ENCODE measurements around the gene ATAD2B. TPM values are rescaled to one million over a fixed set of nuclear protein-coding genes. Genes with fewer than 3 reads are reported as not detected.

The ATAD2B gene
- total and polyA plus RNA-seq, 2 of the 4 experiments (the other 2 are of a cell fraction): 1.5 to 5.0 TPM

- H2BK5ac ChIP-seq (ENCODE audit: low read depth, low read length, poor library complexity, severe bottlenecking): no peak overlapping the region
- ChIA-PET POLR2A (ENCODE audit: unreplicated experiment) (no interaction called here), CTCF (no interaction called here)
- H2AK9ac ChIP-seq (replicated peaks; ENCODE audit: low read depth, low read length, poor library complexity): no peak overlapping the region
- no peaks in the 10 kb centered on the region; the same call in 1 of the 2 replicates for H3K9me1 ChIP-seq (ENCODE audit: insufficient read depth, low read length)
- DNase-seq (no peak), ATAC-seq (ENCODE audit: low read depth) (no peak)
- TF ChIP-seq USF2 (IDR thresholded peaks at IDR 0.05; ENCODE audit: low read depth, low read length) (no peak), RFX5 (IDR thresholded peaks at IDR 0.05; ENCODE audit: low read depth, low read length) (no peak), MXI1 (IDR thresholded peaks at IDR 0.05; ENCODE audit: borderline replicate concordance, low read depth, low read length) (no peak), CEBPB (IDR thresholded peaks at IDR 0.05; ENCODE audit: low read depth, low read length) (no peak), CTCF (conservative IDR thresholded peaks at IDR 0.05; ENCODE audit: low read depth, low read length) (no peak), FOS (IDR thresholded peaks at IDR 0.05; ENCODE audit: low read depth, low read length) (no peak), POLR2A (IDR thresholded peaks at IDR 0.05; ENCODE audit: low read depth, low read length) (no peak), RAD21 (IDR thresholded peaks at IDR 0.05; ENCODE audit: low read length) (no peak), BHLHE40 (IDR thresholded peaks at IDR 0.05; ENCODE audit: low read depth, low read length) (no peak), CHD1 (IDR thresholded peaks at IDR 0.05; ENCODE audit: low read depth, low read length) (no peak), RCOR1 (IDR thresholded peaks at IDR 0.05; ENCODE audit: insufficient replicate concordance, low read length) (no peak), NFE2L2 (IDR thresholded peaks at IDR 0.05; ENCODE audit: low read depth, low read length) (no peak), MAZ (IDR thresholded peaks at IDR 0.05; ENCODE audit: borderline replicate concordance, low read depth, low read length) (no peak), MAFK (IDR thresholded peaks at IDR 0.05; ENCODE audit: low read depth, low read length) (no peak)
- H3K14ac ChIP-seq (replicated peaks; ENCODE audit: low read depth, low read length): no peak overlapping the region
- H3K27ac ChIP-seq (ENCODE audit: insufficient read depth, low read length): no peak overlapping the region
- no peak overlapping the region for H4K91ac ChIP-seq (ENCODE audit: insufficient read depth, low read depth, low read length)
- dilution Hi-C loops (cut with HindIII; ENCODE audit: low sequenced_read_pairs, unreplicated experiment) (no loop called here), in situ Hi-C loops (cut with MboI; ENCODE audit: low sequenced_read_pairs) (no loop called here), intact Hi-C loops (cut with micrococcal nuclease) (no loop called here)
- H3K56ac ChIP-seq (ENCODE audit: extremely low read depth, insufficient read depth, low read length): no peak overlapping the region
- H3K4me3 ChIP-seq (ENCODE audit: insufficient read depth, low read depth, low read length): no peak overlapping the region
- peaks cover 10% of the 10 kb centered on the region for H3K36me3 ChIP-seq (ENCODE audit: control insufficient read depth, insufficient read depth, low read length)
- H3K9ac ChIP-seq (ENCODE audit: low read depth, low read length): no peak overlapping the region
- H2AFZ ChIP-seq (replicated peaks; ENCODE audit: low read length, poor library complexity): no peak overlapping the region
- H3K79me1 ChIP-seq (ENCODE audit: low read depth in 1 of 2, low read length in 2 of 2): no peaks in the 10 kb centered on the region; a peak in 2 of 4 replicates
- H2BK15ac ChIP-seq (ENCODE audit: low read depth, low read length): no peak overlapping the region
- no peaks in the 10 kb centered on the region for H3K9me3 ChIP-seq (ENCODE audit: control insufficient read depth, insufficient read depth, low read length)
- no peak overlapping the region for H3K4ac ChIP-seq (ENCODE audit: low read depth, low read length)
- H3K23ac ChIP-seq (ENCODE audit: low read depth, low read length): no peak overlapping the region
- no peak overlapping the region for H3K18ac ChIP-seq (ENCODE audit: low read depth, low read length)
- no TSS peak for BruUV-seq (replicated peaks)
- H3K4me2 ChIP-seq (ENCODE audit: low read depth, low read length): no peak overlapping the region
- no peaks in the 10 kb centered on the region for H3K27me3 ChIP-seq (ENCODE audit: control insufficient read depth, insufficient read depth, low read length)
- no peak overlapping the region for H4K5ac ChIP-seq (ENCODE audit: low read depth, low read length)
- H4K20me1 ChIP-seq (ENCODE audit: insufficient read depth, low read length): no peaks in the 10 kb centered on the region
- no CpG with 5 or more reads among the region's 8 CpGs for WGBS, 2 experiments (ENCODE audit: extremely low coverage in 2 of 2, insufficient read length in 1 of 2)
- no peaks in the 10 kb centered on the region for H3K4me1 ChIP-seq (ENCODE audit: control insufficient read depth, insufficient read depth, low read length)
- H2BK120ac ChIP-seq (ENCODE audit: low read depth, low read length): no peak overlapping the region
- no peak overlapping the region for H2AK5ac ChIP-seq (ENCODE audit: low read depth, low read length)
- no peak overlapping the region for H4K8ac ChIP-seq (ENCODE audit: low read depth in 2 of 2, low read length in 2 of 2)
- no peak overlapping the region for H2BK20ac ChIP-seq (ENCODE audit: low read depth, low read length)
These were observed 64.1 kb downstream of the ATAD2B start for GRCh38 chr2:23862716-23863426.
